ENCODE measurements around the gene KRT81. TPM values are rescaled to one million over a fixed set of nuclear protein-coding genes. Genes with fewer than 3 reads are reported as not detected.

KRT81 gene
- total RNA-seq, 1 donor from 2014 or later: 0.83 TPM

- TF ChIP-seq CTCF (IDR thresholded peaks at IDR 0.05): no peak
- Mint-ChIP-seq H3K9me3 (ENCODE audit: unreplicated experiment) (no peaks in the 10 kb centered on the region), H3K4me3 (ENCODE audit: unreplicated experiment) (no peak overlapping the region), H3K27me3 (ENCODE audit: unreplicated experiment) (peaks cover 41% of the 10 kb centered on the region), H3K4me1 (ENCODE audit: unreplicated experiment) (no peaks in the 10 kb centered on the region), H3K27ac (ENCODE audit: unreplicated experiment) (no peak overlapping the region), H3K36me3 (ENCODE audit: unreplicated experiment) (no peaks in the 10 kb centered on the region)
- DNase-seq (ENCODE audit: extremely low spot score, unreplicated experiment): no peak
Measured at GRCh38 chr12:52322069-52322468, 30.7 kb upstream of the KRT81 start.

GRCh38 chr12:52321418-52321817 lies 30.1 kb upstream of the KRT81 start:
- TF ChIP-seq CTCF (IDR thresholded peaks at IDR 0.05): no peak
- no peaks in the 10 kb centered on the region for H3K36me3 Mint-ChIP-seq (ENCODE audit: unreplicated experiment)
- peaks cover 41% of the 10 kb centered on the region for H3K27me3 Mint-ChIP-seq (ENCODE audit: unreplicated experiment)
- DNase-seq (ENCODE audit: extremely low spot score, unreplicated experiment): no peak
- H3K27ac Mint-ChIP-seq (ENCODE audit: unreplicated experiment): no peak overlapping the region
- H3K9me3 Mint-ChIP-seq (ENCODE audit: unreplicated experiment): no peaks in the 10 kb centered on the region
- no peaks in the 10 kb centered on the region for H3K4me1 Mint-ChIP-seq (ENCODE audit: unreplicated experiment)
- H3K4me3 Mint-ChIP-seq (ENCODE audit: unreplicated experiment): no peak overlapping the region

- no peak for DNase-seq (ENCODE audit: extremely low spot score, unreplicated experiment)
- no peak for TF ChIP-seq CTCF (IDR thresholded peaks at IDR 0.05)
- Mint-ChIP-seq H3K4me1 (ENCODE audit: unreplicated experiment) (no peaks in the 10 kb centered on the region), H3K27me3 (ENCODE audit: unreplicated experiment) (peaks cover 41% of the 10 kb centered on the region), H3K4me3 (ENCODE audit: unreplicated experiment) (no peak within 1 kb of the TSS), H3K9me3 (ENCODE audit: unreplicated experiment) (no peaks in the 10 kb centered on the region), H3K36me3 (ENCODE audit: unreplicated experiment) (no peaks in the 10 kb centered on the region), H3K27ac (ENCODE audit: unreplicated experiment) (no peak within 1 kb of the TSS)
Measured at GRCh38 chr12:52320784-52321400, 29.6 kb upstream of the KRT81 start, which contains the start of gene KRT83. TSS of gene KRT83 (minus strand) at chr12:52321398. CDS start at chr12:52321335, 63 bp downstream.

GRCh38 chr12:52319097-52319496 lies 27.8 kb upstream of the KRT81 start:
- H3K4me1 Mint-ChIP-seq (ENCODE audit: unreplicated experiment): no peaks in the 10 kb centered on the region
- H3K27me3 Mint-ChIP-seq (ENCODE audit: unreplicated experiment): peaks cover 48% of the 10 kb centered on the region
- peak; percentile 26 for TF ChIP-seq CTCF (IDR thresholded peaks at IDR 0.05)
- no peaks in the 10 kb centered on the region for H3K36me3 Mint-ChIP-seq (ENCODE audit: unreplicated experiment)
- H3K9me3 Mint-ChIP-seq (ENCODE audit: unreplicated experiment): no peaks in the 10 kb centered on the region
- H3K27ac Mint-ChIP-seq (ENCODE audit: unreplicated experiment): no peak overlapping the region
- H3K4me3 Mint-ChIP-seq (ENCODE audit: unreplicated experiment): no peak overlapping the region
- no peak for DNase-seq (ENCODE audit: extremely low spot score, unreplicated experiment)

- DNase-seq (ENCODE audit: extremely low spot score, unreplicated experiment): no peak
- no peak for TF ChIP-seq CTCF (IDR thresholded peaks at IDR 0.05)
- H3K36me3 Mint-ChIP-seq (ENCODE audit: unreplicated experiment): no peaks in the 10 kb centered on the region
- no peaks in the 10 kb centered on the region for H3K4me1 Mint-ChIP-seq (ENCODE audit: unreplicated experiment)
- H3K27me3 Mint-ChIP-seq (ENCODE audit: unreplicated experiment): peaks cover 50% of the 10 kb centered on the region
- H3K27ac Mint-ChIP-seq (ENCODE audit: unreplicated experiment): no peak overlapping the region
- no peaks in the 10 kb centered on the region for H3K9me3 Mint-ChIP-seq (ENCODE audit: unreplicated experiment)
- H3K4me3 Mint-ChIP-seq (ENCODE audit: unreplicated experiment): no peak overlapping the region
Measured at GRCh38 chr12:52318241-52318990, 27.1 kb upstream of the KRT81 start.

All from osteocyte (in vitro differentiated cells).